Spleen (tissue), 7 donors: Measurements from ENCODE around the gene KDM1B.

Experiments
- POLR2A ChIP-seq, 3 donors: fragments of 450-650 bp; IDR thresholded peaks; one replicate each; pipeline ENCODE4 v1.5.1; 2017; ENCODE audit warnings: antibody characterized with exemption in 3 of 3, mild to moderate bottlenecking in 1 of 3
- POLR2AphosphoS5 ChIP-seq, 3 donors: sonication (generic); formaldehyde crosslinking; IDR thresholded peaks; one replicate each; pipeline ENCODE4 v1.5.1; 2017; ENCODE audit warnings: antibody characterized with exemption in 3 of 3
- TF ChIP-seq, protein P1 (sequence below), 11 experiments: fragments of 200-600 bp in 7 of 11; fragments of 450-650 bp in 4 of 11; sonication (generic) in 4 of 11; IDR thresholded peaks in 8 of 11; conservative IDR thresholded peaks in 3 of 11; 1 replicate in 7 of 11; 2 replicates in 4 of 11; pipeline versions ENCODE4 v1.4.0 to v1.8.0; 2016 to 2021; ENCODE audit warnings: antibody characterized with exemption in 11 of 11, inconsistent platforms in 4 of 11, mild to moderate bottlenecking in 1 of 11
- donor health status: DM: no; HTN: no; CAD: no; lungs with moderate emphysema.
- donor health status: DM: no; HTN: no; CAD: no.
- donor health status: DM: no; HTN: no; CAD: no.

DNA sequence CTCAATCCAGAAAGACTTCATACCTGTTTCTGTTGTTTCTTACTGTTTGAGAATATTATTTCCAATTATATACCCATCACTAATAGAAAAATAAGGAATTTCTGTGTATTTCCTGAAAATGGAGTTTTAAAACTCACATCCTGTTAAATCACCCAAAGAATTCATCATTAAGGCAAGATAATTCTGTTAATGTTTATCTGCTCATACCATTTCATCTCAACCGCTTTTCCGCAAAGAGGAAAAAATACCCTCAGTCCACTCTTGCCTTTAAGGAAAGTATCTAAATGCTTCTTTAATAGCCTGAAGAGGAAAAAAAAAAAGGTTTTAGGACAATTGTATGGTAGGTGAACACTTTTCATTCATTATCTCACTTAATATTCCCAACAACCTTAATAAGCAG lies 7.6 kb upstream of the KDM1B start:
- TF ChIP-seq, protein P1, sequence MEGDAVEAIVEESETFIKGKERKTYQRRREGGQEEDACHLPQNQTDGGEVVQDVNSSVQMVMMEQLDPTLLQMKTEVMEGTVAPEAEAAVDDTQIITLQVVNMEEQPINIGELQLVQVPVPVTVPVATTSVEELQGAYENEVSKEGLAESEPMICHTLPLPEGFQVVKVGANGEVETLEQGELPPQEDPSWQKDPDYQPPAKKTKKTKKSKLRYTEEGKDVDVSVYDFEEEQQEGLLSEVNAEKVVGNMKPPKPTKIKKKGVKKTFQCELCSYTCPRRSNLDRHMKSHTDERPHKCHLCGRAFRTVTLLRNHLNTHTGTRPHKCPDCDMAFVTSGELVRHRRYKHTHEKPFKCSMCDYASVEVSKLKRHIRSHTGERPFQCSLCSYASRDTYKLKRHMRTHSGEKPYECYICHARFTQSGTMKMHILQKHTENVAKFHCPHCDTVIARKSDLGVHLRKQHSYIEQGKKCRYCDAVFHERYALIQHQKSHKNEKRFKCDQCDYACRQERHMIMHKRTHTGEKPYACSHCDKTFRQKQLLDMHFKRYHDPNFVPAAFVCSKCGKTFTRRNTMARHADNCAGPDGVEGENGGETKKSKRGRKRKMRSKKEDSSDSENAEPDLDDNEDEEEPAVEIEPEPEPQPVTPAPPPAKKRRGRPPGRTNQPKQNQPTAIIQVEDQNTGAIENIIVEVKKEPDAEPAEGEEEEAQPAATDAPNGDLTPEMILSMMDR (IDR thresholded peaks at IDR 0.05 in 8 of 11, conservative IDR thresholded peaks at IDR 0.05 in 3 of 11), result no peak
- TF ChIP-seq POLR2A (IDR thresholded peaks at IDR 0.05) (no peak), POLR2AphosphoS5 (IDR thresholded peaks at IDR 0.05) (no peak)
